Dermis blood vessel endothelial cell (primary cell): Measurements from ENCODE around the gene EMX1. TPM values are rescaled to one million over a fixed set of nuclear protein-coding genes. Genes with fewer than 3 reads are reported as not detected.

Experiments used
- DNase-seq: peaks from one replicate; pipeline ENCODE4 v3.0.0; 2010
- total RNA-seq: library from RNA; depleted of rRNA; stranded (reverse); fragments of >200 nt; gene quantifications from 2 replicates; pipeline ENCODE4 v1.2.3, GENCODE V29; 2014

Gene EMX1
- total RNA-seq, 1 donor from 2014 or later = not detected

GRCh38 chr2:72961036-72961720, 43.9 kb downstream of the EMX1 start:
- no peak for DNase-seq

- DNase-seq = no peak
Observed at GRCh38 chr2:72961853-72962468, 44.6 kb downstream of the EMX1 start.

GRCh38 chr2:72962911-72963310, 45.6 kb downstream of the EMX1 start:
- DNase-seq = no peak

- DNase-seq = peak; percentile 19
Observed at GRCh38 chr2:72963423-72964145, 46.3 kb downstream of the EMX1 start.

GRCh38 chr2:72964146-72964525, 46.8 kb downstream of the EMX1 start:
- DNase-seq = no peak

- DNase-seq = no peak
Observed at GRCh38 chr2:72965016-72965415, 47.7 kb downstream of the EMX1 start.

GRCh38 chr2:72965770-72966450, 48.6 kb downstream of the EMX1 start:
- no peak for DNase-seq

GRCh38 chr2:72968286-72968685, 51.0 kb downstream of the EMX1 start:
- DNase-seq = no peak

GRCh38 chr2:72969706-72970105, 52.4 kb downstream of the EMX1 start:
- DNase-seq = no peak

- no peak for DNase-seq
Observed at GRCh38 chr2:72971036-72971435, 53.7 kb downstream of the EMX1 start.

- DNase-seq = no peak
Observed at GRCh38 chr2:72972352-72973136, 55.2 kb downstream of the EMX1 start.

GRCh38 chr2:72973137-72973535, 55.8 kb downstream of the EMX1 start:
- DNase-seq = no peak

GRCh38 chr2:72973566-72974435, 56.5 kb downstream of the EMX1 start:
- DNase-seq = peak; percentile 77

- no peak for DNase-seq
Observed at GRCh38 chr2:72974436-72974754, 57.1 kb downstream of the EMX1 start.

- no peak for DNase-seq
Observed at GRCh38 chr2:72975017-72975416, 57.7 kb downstream of the EMX1 start.

- DNase-seq = no peak
Observed at GRCh38 chr2:72979896-72980295, 62.6 kb downstream of the EMX1 start.

GRCh38 chr2:72980535-72981217, 63.4 kb downstream of the EMX1 start:
- DNase-seq = no peak

GRCh38 chr2:72981536-72981935, 64.2 kb downstream of the EMX1 start:
- no peak for DNase-seq

GRCh38 chr2:72982219-72982618, 64.9 kb downstream of the EMX1 start:
- DNase-seq = no peak

GRCh38 chr2:72982781-72983499, 65.6 kb downstream of the EMX1 start:
- DNase-seq = peak; percentile 46
